ENCODE data around the gene DLG2.
"Not testable (repeated sequence)": the region's sequence is repeated elsewhere in the genome, so short reads cannot be mapped to it uniquely, and the experiment has no call there.

DLG2 gene

GRCh38 chr11:83642500-83642899 lies 1984.6 kb downstream of the DLG2 start:
- DNase-seq: no peak

- DNase-seq: no peak
Observed at GRCh38 chr11:83641511-83641910, 1985.6 kb downstream of the DLG2 start.

DNA sequence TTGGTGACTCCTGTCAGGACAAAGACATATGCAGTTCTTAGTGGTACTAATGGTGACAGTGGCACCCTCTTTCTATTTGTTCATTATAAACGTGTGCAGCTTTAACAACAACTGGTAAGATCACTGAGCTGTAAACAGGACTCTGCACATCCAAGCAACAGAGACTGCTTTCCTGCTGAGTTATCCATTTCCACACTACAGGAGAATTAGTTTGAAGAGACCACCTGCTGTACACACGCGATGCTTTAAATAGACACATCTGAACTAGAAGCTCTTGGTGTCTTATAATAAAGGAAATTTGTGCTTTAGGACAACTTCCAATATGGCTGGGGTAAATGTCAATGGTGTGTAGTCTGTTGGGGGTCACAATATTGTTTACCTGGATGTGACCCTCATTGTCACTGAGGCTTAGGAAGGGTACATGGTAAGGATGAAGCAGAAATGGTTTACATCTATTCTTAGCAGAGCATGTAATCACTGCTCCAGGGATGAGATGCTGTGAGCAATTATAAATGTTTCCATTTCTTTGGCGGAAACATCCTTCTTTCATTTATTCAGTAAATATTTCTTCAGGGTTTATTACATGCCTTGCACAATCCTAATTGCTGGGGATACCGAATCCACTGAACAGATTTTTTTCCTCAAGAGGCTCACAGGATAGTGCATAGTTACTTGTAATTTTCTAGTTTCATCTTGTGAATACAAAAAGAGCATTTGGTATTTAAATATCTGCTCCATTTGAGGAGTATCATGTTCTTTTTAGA lies 1987.0 kb downstream of the DLG2 start:
- DNase-seq: no peak

DNA sequence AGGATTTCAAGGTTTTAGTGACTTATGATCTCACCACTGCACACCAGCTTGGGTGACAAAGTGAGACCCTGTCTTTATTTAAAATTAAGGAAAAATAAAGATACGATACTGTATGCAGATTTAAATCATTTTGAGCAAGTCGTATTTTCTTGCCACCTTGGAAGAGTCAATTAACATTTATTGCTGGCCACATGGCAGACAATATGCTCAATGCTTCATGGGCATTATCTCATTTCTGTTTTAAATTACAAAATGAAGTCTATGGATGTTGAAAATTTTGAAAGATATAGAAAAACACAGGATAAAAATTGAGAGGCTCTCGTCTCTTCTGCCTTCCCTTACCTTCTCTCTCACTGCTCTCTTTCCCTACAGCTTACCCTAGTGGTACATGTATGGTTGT lies 1992.0 kb downstream of the DLG2 start:
- no peak for DNase-seq

DNA sequence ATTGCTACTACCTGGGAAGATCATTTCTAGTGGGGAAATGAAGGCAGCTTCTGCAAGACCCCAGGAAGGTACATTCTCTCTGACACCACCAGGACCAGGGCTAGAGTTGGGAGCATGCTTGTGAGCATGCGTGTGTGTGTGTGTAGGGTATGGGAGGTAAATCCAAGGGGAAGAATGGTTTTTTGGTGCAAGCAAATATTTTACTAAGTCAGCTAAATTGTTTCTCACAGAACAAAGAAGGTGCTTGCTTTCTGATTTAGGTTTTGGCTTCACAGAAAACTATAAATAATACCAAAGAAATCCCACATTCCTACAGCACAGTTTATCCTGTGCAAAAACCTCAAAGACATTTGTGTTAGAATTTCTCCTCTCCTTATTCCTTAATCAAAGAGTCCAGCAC lies 1996.9 kb downstream of the DLG2 start:
- DNase-seq: no peak

DNA sequence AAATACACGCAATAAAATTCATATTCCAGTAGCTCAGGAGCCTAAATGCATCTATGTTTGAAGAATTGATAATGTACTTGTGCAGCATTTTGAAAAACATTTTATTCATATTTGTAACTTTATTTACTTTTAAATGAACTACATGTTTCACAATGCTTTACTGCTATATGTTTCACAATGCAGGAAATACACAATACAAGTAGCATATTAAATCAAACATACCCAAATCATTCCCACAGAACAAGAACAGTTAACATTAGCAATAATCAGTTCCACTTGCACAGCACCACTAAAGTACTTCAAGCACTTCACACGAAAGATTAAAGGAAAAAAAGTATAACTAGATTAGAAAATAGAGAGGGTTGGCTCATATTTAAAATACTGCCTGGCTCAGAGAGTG lies 1997.4 kb downstream of the DLG2 start:
- no peak for DNase-seq

DNA sequence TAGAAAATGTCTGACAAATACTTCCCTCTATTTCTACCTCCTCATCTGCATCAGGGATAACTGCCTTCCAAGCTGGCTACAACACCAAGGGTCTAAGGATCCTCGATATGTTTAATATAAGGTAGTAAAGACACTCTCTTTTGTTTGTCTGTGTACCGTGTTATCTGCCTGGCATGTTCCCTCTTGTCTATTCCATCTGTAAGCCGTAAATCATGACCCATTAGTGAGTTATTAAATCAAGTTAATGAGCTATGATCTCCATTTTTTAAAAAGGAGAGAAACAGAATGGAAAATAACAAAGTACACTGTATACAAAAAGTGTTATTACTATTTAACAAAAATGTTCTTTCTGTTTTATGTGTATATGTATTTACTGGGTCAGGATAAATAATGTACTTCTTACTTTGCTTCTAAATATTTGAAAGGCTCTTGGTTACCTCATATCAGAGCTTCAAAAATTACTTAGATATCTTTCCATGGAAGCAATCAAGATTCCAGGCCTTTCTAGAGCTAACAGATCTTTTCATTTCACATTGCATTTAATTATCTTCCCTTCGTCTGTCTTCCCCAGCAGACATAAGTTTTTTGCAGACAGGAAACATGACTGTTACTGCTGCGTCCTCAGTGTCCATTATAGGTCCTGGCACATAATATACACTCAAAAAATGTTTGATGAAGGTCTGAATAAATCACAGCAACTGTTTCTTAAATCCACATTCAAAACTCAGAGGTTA lies 1998.4 kb downstream of the DLG2 start:
- DNase-seq: no peak

GRCh38 chr11:83625336-83625735 lies 2001.8 kb downstream of the DLG2 start:
- DNase-seq: no peak

DNA sequence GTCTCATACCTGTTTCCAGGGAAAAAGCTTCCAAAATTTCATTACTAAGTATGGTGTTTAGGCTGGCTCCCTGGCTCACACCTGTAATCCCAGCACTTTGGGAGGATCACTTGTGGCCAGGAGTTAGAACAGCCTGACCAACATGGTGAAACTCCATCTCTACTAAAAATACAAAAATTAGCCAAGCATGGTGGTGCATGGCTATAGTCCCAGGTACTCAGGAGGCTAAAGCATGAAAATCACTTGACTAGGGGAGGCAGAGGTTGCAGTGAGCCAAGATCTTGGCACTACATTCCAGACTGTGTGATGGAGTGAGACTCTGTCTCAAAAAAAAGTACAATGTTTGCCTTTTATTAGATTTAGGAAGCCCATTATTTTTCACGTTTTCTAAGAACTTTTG lies 2009.5 kb downstream of the DLG2 start:
- DNase-seq: no peak

DNA sequence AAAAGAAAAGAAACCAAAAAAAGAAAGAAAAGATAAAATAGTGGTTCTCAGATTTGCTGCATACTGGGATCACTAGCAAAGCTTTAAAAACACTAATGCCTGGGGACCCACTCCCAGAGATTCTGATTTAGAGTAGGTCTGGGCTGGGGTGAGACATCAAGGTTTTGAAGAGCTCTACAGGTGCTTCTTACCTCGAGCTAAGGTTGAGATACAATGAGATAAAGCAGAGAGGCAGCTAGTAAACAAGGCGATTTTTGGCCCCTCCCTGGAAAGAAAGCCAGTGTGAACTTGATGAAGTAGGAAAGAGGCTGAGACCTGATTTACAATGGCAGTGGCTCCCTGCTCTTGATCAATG lies 2013.4 kb downstream of the DLG2 start:
- DNase-seq: no peak

DNA sequence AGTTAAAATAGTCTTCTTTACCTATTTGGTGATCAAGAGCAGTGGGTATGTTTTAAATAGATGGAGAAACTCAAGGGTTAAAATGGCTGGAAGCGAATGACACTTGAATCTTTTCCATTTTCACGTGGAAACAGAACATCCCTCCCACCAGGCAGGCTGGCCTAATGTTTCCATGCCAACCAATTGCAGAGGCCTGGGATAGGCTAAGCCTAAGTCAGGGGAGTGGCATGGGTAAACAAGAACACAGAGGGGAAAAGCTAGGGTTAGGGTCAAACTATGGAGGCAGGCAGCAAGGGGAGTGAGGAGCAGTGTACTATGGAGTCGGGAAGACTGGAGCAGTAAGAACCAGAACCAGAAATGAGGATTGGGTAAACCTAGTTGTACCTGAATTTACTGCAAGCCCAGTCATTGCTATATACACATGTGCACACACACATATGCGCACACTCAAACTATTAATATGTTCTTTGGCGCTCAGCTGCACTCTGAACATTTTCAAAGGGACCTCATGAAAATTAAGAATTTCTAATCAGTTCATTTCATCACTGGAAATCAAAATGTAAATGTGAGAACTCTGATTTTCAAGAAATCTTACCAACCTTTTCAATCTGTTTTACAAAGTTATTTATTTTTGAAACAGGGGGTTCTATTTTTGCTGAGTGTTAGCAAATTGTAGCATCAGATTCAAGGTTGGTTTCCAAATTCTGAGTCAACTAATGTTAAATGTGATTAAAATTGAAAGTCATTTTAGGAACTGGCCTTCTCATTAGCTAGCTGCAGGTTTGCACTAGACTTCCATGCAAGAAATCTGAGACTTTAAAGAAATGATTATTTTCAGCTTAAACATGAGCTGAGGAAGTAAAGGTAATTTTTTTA lies 2014.0 kb downstream of the DLG2 start:
- DNase-seq: no peak

DNA sequence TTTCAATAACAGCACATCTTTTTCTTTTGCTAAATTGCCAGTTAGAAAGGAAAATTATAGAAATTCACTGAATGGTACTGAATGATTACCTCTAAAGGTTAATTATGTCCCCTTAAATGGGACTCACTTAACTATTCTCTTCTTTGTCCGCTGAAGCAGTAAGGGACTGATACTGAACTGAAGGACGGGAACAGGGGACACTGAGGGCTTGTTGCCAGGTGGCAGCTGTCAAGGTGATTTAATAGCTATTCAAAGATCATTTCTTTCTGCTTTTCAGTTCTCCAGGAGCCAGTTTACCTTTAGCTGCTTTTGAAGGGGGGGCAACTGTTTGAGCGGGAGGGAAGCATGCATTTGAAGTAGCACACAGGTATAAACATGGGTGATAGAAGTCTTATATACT lies 2015.5 kb downstream of the DLG2 start:
- DNase-seq: no peak

DNA sequence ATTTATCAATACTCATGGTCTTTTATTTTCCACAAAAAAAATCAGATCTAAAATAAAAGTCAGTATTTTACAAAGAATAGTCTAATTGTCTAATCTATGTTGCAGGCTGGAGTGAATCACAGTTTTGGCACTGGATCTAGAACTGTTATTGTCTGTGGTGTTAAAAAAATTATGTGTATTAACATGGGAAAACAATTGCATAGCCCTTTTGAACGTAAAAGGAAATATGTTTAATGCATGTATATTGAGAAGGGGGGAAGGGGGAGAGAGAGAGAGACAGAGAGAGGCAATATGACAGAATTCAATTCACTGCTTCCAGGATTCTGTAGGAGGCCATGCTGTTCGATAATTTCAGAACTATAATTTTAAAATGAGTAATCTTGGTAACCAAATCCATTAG lies 2016.1 kb downstream of the DLG2 start:
- DNase-seq: no peak

GRCh38 chr11:83609191-83609590 lies 2018.0 kb downstream of the DLG2 start:
- DNase-seq: no peak

DNA sequence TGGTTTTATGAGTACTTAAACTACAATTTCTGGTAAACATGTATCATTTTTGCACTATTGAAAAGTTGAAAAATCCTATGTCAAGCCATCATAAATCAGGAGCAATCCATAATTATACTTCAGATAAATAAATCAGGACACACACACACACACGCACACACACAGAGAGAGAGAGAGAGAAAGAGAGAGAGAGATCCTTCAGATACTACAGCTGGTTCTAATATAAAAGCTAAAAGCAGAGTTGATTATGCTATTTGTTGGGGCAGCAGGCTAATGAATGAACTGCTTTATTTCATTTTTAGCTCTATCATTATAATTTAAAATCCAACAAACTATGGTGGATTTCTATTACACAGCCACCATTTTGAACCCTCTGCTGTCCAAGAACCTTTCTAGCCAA lies 2018.6 kb downstream of the DLG2 start:
- no peak for DNase-seq

DNA sequence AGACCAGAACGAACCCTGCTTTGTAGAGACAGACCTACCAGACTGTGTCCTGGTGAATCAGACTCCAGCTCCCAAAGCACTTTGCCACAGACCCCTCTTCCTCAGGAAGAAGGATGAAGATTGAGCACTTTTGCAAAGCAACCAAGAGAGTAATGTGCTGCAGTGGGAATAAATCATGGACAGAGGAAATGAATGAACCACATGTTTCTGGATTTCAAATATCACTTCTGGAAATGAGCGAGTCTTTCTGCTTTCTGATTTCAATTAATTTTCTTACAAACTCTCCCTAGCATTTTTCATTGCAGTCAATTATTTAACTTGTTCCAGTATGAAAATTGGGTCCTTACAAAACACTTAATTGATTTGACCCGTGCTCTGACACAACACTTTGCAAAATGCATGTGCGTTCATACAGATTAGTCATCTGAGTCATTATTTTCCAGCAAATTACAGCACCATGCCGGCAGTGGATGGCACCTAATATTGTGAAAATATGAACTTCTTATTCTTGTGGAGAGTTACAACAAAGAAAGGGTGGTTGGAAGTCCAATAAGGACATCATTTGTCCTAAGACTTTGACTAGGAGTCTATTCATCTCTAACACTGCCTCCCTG lies 2025.1 kb downstream of the DLG2 start:
- DNase-seq: no peak

GRCh38 chr11:83601201-83601913 lies 2025.8 kb downstream of the DLG2 start:
- no peak for DNase-seq

DNA sequence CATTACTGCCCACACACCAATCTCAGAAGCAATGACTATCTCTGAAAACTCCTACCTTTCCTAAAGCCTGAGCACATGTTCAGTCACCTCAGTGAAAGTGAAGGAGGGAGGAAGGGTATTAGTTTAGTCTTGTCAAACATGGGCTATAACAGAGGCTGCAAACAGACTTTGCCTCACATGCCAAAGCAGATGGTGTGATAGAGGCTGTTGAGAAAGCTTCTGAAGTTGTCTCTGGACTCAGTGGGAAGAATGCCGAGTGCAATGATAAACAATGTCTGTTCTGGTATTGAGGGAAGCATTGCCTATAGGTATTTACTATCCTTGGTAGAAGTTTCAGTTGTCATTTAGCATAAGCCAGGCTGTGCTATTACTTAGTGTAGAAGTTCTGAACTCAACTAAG lies 2026.5 kb downstream of the DLG2 start:
- no peak for DNase-seq

DNA sequence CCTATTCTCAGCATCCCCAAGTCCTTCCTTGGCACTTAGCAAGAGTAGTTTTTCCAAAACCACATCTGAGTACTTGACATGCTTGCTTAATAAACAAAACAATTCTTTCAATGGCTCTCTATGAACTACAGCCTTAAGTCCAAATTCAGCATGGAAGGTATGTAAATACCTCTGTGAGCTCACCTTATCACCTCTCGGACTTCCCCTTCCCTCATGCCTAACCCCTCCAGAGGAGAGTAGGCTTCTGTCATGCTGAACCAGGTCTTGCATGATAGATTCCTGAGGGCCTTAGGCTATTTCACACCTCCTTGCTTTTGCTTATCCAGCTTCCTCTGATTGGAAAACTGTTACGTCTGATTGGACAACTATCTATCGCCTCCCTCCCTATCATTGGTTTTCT lies 2028.1 kb downstream of the DLG2 start:
- DNase-seq: no peak

GRCh38 chr11:83587797-83588196 lies 2039.3 kb downstream of the DLG2 start:
- not testable (repeated sequence) for DNase-seq

DNA sequence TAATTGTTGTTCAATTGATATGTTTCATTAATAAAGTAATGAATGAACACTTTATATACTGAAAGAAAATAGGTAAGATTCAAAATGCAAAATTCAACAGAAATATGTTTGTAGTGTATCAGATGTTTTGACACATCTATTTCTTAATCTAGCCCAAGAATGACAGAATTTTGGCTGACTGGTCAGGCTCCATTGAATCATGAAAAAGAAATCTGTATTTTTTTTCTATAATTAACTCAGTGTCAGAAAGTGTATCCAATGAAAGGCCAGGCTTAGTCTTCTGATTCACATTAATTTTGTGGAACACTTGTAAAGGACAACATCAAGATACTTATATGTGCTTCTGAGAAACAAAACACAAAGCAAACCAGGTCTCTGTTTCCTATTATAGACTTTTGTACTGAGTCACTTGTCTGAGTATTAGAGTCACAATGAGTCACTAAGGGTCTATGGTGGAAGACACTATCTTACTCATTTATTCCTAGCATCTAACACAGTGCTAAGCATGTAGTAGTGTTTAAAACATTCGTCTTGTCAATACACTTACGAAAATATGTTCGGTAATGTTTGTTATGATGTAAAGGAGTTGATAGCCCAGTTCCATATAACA lies 2043.3 kb downstream of the DLG2 start:
- no peak for DNase-seq

DNA sequence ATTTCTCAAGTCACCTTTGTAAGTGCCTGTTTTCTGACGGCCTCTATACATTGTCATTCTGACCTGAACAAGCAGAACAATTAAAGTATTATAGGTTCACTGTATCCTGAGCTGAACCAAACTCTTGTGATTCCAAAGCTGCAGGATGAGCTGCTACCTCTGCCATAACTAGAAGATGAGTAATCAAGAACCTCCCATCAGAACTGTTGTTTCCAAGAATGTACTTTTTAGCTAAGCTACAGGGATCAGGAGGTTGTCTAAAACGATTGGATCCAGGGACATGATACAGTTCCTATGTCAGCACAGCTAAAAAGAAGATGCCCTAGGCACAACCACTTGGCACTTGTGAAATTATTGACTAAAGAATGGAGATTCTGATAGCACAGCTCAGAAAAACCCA lies 2052.6 kb downstream of the DLG2 start:
- no peak for DNase-seq

Data from activated effector memory CD4-positive, alpha-beta T cell treated with Interleukin-2 at 50 U/mL for 16 hours (primary cell).